Central memory CD4-positive, alpha-beta T cell (primary cell): ENCODE measurements around the gene DVL3.
"Not testable (repeated sequence)": the region's sequence is repeated elsewhere in the genome, so short reads cannot be mapped to it uniquely, and the experiment has no call there.

Experiments
- DNase-seq: peaks from one replicate; pipeline ENCODE4 v3.0.0; 2022

The DVL3 gene

GRCh38 chr3:184155644-184156521 is 706 bp downstream of the DVL3 start:
- DNase-seq = peak; percentile 37

GRCh38 chr3:184156522-184156955 is 1.4 kb downstream of the DVL3 start:
- DNase-seq = no peak

- DNase-seq = no peak
Measured at GRCh38 chr3:184157206-184157605, 2.0 kb downstream of the DVL3 start.

GRCh38 chr3:184158404-184158803 is 3.2 kb downstream of the DVL3 start:
- no peak for DNase-seq

- DNase-seq = no peak
Measured at GRCh38 chr3:184160456-184160855, 5.3 kb downstream of the DVL3 start.

DNA sequence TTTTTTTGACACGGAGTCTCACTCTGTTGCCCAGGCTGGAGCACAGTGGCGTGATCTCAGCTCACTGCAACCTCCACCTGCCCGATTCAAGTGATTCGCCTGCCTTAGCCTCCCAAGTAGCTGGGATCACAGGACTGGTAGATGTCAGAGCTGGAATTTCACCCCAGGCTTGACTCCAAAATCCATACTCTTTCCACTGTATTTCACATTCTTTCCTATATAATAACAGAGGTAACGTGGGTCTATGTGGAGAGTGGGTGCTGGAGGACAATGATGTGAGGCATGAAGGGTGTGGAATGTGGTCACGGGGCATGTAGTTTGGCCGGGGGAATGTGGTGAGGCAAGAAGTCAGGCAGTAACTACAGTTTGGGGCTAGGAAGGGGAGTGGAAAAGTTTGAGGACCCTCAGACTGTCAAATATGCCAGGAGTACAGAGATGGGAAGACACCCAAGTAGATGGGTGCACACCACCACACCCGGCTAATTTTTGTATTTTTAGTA is 7.4 kb downstream of the DVL3 start:
- not testable (repeated sequence) for DNase-seq

GRCh38 chr3:184164648-184165330 is 9.6 kb downstream of the DVL3 start:
- no peak for DNase-seq

- DNase-seq = no peak
Measured at GRCh38 chr3:184165543-184165942, 10.4 kb downstream of the DVL3 start.

DNA sequence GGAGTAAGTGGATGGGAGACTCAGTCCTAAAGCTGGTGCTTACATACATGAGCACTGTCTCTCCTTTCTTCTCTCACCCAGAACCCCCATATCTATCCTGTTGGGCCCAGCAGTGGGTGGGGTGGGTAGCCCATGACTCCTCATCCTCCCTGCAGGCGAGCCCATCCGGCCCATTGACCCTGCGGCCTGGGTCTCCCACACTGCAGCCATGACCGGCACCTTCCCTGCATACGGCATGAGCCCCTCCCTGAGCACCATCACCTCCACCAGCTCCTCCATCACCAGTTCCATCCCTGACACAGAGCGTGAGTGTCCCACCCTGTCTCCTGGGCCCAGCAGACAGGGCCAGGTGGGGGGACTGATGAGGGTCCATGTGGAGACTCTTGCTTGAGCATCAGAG is 11.5 kb downstream of the DVL3 start:
- DNase-seq = no peak

- no peak for DNase-seq
Measured at GRCh38 chr3:184167786-184168185, 12.6 kb downstream of the DVL3 start.

DNA sequence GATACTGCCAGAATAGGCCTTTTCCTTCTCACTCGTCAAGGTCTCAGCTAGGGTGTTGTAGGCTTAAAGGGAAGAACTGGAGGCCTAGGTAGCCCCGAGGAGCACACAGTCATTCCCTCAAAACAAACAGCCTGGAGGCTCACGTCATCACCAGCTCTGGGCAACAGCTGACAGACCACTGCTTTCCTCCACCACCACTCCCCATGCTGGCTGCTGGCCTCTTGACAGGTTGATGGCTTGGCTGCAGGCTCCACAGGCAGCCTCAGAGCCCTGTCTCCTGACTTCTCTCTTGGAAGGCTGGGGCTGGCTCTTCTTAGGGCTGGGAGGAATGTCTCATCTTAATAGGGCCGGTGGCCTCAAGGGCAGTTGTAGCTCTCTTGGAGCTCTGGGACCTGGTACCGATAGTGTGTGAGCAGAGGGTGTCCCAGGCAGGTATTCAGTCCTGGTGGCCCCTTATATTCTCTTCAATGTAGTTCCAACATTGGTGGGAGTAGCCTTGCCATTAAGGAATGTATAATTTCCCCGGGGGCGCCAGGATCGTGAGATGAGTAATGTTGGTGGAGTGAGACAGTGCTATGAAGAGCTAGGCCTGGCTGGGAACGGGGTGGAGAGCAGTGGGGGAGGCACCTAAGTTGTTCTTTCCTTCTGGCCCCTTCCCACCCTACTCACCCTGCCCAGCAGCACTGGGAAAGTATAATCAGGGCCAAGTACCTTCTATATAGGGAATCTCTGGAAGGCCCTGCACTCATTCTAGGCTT is 13.4 kb downstream of the DVL3 start:
- no peak for DNase-seq

DNA sequence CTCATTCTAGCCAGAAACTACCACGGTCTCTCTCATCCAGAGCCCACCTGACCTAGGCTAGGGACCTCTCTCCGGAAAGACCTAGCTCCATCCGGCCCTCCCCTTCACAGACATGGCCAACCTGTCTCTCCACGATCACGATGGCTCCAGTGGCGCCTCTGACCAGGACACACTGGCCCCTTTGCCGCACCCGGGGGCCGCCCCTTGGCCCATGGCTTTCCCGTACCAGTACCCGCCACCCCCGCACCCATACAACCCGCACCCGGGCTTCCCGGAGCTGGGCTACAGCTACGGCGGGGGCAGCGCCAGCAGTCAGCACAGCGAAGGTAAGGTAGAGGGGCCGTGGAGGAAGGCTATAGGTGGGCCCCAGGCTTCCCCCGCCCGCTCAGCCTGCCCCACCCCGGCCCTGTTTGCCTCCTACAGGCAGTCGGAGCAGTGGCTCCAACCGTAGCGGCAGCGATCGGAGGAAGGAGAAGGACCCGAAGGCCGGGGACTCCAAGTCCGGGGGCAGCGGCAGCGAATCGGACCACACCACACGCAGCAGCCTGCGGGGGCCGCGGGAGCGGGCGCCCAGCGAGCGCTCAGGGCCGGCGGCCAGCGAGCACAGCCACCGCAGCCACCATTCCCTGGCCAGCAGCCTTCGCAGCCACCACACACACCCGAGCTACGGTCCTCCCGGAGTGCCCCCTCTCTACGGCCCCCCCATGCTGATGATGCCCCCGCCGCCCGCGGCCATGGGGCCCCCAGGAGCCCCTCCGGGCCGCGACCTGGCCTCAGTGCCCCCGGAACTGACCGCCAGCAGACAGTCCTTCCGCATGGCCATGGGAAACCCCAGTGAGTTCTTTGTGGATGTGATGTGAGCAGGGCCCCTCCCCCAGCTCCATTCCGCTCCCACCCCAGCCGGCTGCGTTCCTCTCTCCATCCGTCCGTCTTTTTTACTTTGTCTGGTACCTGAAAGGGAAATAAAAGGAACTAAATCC is 15.0 kb downstream of the DVL3 start:
- DNase-seq = no peak

- DNase-seq = no peak
Measured at GRCh38 chr3:184171562-184171961, 16.4 kb downstream of the DVL3 start.

DNA sequence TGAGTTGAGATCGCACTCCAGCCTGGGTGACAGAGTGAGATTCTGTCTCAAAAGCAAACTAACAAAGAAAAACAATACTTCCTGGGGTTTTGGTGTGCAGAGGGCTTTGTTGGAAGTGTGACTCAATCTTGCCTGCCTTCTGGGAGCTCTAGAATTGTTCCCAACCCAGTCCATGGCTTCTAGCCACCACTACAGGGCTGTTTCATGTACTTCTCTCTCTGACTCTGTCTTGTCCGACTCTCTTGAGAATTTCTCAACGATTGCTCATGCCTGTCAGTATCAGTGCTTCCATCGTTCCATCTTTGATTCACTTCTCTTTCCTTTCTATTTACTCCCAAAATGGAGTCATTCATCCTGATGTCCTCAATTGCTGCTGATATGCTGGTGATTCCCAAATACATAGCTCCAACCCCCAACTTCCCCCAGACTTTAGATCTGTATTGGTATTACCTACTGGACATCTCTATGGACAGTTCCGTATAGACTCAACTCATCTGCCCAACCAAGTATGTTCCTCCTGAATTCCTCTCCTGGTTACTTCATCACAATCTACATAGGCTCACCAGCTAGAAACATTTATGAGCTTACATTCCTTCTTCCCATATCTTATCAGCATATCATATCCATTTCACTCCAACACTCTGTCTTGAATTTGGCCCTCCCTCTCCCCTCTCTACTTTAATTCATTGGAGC is 17.6 kb downstream of the DVL3 start:
- no peak for DNase-seq

- no peak for DNase-seq
Measured at GRCh38 chr3:184173374-184173722, 18.2 kb downstream of the DVL3 start.

DNA sequence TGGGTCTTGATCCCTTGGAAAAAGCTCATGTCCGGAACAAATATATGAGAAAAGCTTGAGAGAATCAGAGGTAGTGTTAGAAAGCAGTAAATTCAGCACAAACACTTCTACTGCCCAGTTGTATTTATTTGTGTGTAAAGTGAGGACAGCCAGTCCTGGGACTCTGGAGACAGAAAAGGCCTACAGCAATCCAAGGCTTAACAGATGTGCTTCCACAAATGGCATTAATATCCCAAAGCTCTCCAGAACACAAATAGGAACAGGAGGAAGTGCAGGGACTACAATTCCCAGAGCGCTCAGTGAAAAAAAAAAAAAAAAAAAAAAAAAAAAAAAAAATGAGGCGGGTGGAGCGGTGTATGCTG is 19.1 kb downstream of the DVL3 start:
- no peak for DNase-seq

DNA sequence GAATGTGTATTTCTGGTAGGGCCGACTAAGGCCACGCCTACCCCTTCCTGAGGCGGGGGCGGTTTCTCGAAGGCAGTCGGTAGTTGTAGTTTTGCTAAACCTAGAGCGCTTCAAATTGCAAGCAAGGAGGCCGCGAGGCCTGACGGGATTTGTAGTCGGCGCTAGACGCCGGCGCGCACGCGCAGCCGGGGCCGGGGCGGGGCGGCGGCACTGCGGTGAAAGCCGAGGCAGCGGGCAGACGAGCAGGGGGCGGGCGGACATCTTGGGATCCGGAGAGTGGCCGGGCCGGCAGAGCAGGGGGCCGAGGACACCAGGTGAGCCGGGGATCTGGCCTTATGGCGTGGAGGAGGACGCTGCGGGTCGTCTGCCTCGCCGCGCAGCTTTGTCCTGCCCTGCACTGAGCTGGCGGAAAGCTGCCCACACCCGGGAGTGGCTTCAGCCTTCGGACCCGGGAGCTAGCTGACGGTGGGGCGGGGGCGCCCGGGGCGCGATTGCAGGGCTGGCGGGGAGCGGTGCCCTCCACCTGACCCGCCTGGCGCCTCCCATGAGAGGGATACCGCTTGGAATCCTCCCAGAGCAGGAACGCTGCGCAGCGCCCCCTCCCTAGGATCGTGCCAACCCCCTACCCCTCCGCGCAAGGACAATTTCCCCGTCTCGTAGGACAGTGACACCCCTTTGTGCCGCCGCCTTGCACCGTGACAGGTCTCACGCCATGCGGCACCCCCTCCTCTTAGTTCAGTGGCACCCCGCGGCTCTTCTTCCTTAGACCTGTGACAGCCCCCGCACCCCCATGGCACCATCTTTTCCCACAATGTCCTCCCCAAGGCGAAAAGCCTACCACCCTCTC is 19.7 kb downstream of the DVL3 start, which contains the start of gene AP2M1:
TSS of gene AP2M1 (plus strand) at position 210 of the 847 bp plus-strand sequence. CDS start 2,139 bp downstream, outside the sequence.
- peak; percentile 98 for DNase-seq

GRCh38 chr3:184175506-184175905 is 20.3 kb downstream of the DVL3 start:
- no peak for DNase-seq

- DNase-seq = no peak
Measured at GRCh38 chr3:184175981-184176376, 20.8 kb downstream of the DVL3 start.
